Adrenal gland (tissue), 12 donors: ENCODE data around the gene AMFR. TPM values are rescaled to one million over a fixed set of nuclear protein-coding genes. Genes with fewer than 3 reads are reported as not detected.

Experiments used
- DNase-seq, 7 donors: peaks; one replicate each; pipeline ENCODE4 v3.0.0-alpha.2; 2019 to 2020
- H3K27ac ChIP-seq, 5 donors: fragments of 200-600 bp; sonication (generic) in 4 of 5; 1 replicate in 3 of 5; 2 replicates in 2 of 5; pipeline versions ENCODE4 v1.5.1 to v1.8.0; 2016 to 2020; ENCODE audit warnings: mild to moderate bottlenecking in 1 of 5
- H3K27me3 ChIP-seq: fragments of 200-600 bp; 2 replicates; pipeline ENCODE4 v1.8.0; 2021
- H3K36me3 ChIP-seq, 2 donors: fragments of 200-600 bp; replicated peaks in 1 of 2; 1 replicate in 1 of 2; 2 replicates in 1 of 2; pipeline versions ENCODE4 v1.5.1 to v1.8.0; 2018 to 2022
- H3K4me1 ChIP-seq, 2 donors: fragments of 200-600 bp; replicated peaks in 1 of 2; 1 replicate in 1 of 2; 2 replicates in 1 of 2; pipeline versions ENCODE4 v1.5.1 to v1.8.0; 2018 to 2021
- H3K4me3 ChIP-seq, 4 donors: fragments of 200-600 bp; sonication (generic) in 3 of 4; one replicate each; pipeline ENCODE4 v1.5.1; 2016 to 2018
- H3K9me3 ChIP-seq, 3 donors: fragments of 200-600 bp; sonication (generic) in 1 of 3; replicated peaks in 1 of 3; 1 replicate in 2 of 3; 2 replicates in 1 of 3; pipeline versions ENCODE4 v1.5.1 to v1.8.0; 2016 to 2021
- POLR2A ChIP-seq, 2 donors: fragments of 450-650 bp; IDR thresholded peaks; one replicate each; pipeline ENCODE4 v1.6.1; 2017; ENCODE audit warnings: antibody characterized with exemption in 2 of 2, mild to moderate bottlenecking in 2 of 2, moderate library complexity in 1 of 2
- WGBS, 4 donors: extraction: QIAGEN DNeasy Blood & Tissue Kit in 2 of 4; methylation state at CpG; one replicate each; pipeline versions ENCODE4 v1.1.5 to v1.1.7; 2013 to 2017; 5-methylcytosine and 5-hydroxymethylcytosine counted together
- intact Hi-C, 2 donors: fragments of 100-400 bp; cut with DNase I; formaldehyde crosslinking; loops; one replicate each; pipeline versions ENCODE4 v1.14.1 to v1.15.0; 2022 to 2023
- polyA plus RNA-seq, 3 donors: library from polyadenylated mRNA; stranded (reverse); fragments of 200-250 nt in 2 of 3; fragments of 350-450 nt in 1 of 3; fragmentation: Illumina TruSeq in 1 of 3; extraction: RNeasy Lipid Tissue Mini Kit (QIAGEN cat#74804) in 1 of 3; gene quantifications; one replicate each; pipeline ENCODE4 v1.2.3, GENCODE V29; 2013 to 2014
- total RNA-seq, 9 donors: library from RNA; depleted of rRNA in 4 of 9; stranded (reverse); fragments of >200 nt in 4 of 9; fragments of 120-200 nt in 1 of 9; fragmentation: NEBNext Ultra II Directional in 1 of 9; extraction: Animal tissue kit (Norgen Biotek cat#: 25700) in 1 of 9; gene quantifications; one replicate each; pipeline versions ENCODE4 v1.1.0 to v1.2.4, GENCODE V29; 2013 to 2023
- TF ChIP-seq, protein P1 (sequence below), 6 experiments: fragments of 450-650 bp in 4 of 6; fragments of 200-600 bp in 2 of 6; sonication (generic) in 1 of 6; IDR thresholded peaks; 1 replicate in 5 of 6; 2 replicates in 1 of 6; pipeline versions ENCODE4 v1.5.1 to v1.8.0; 2016 to 2021; ENCODE audit warnings: antibody characterized with exemption in 6 of 6, mild to moderate bottlenecking in 2 of 6, moderate library complexity in 1 of 6
- donor health status: healthy with polysubstance abuse.
- donor health status: Bipolar disorder and iron deficiency.
- donor health status: DM: yes; HTN: yes; CAD: no.
- donor health status: DM: no; HTN: no; CAD: no.
- donor health status: DM: no; HTN: no; CAD: no.
- donor health status: DM: yes; HTN: yes; CAD: no.

Gene AMFR
- total and polyA plus RNA-seq, 12 donors, result 40.3 to 346 (median 206) TPM

DNA sequence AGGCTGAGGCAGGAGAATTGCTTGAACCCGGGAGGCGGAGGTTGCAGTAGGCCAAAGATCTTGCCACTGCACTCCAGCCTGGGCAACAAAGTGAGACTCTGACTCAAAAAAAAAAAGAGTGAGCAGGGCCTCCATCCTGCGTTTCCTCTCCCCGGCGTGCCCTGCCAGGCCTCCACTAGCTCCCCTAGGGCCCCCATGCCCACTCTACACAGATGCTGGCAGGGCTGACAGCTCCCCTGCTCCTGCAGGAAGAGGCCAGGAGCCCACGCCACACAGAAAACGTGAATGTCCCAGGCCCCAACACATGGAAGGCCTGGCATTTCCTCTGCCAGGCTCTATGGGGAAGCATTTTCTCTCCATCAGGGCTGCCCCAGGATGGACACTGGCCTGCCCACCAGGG is 109.4 kb downstream of the AMFR start:
- intact Hi-C loops, result loop anchor here in 1 of 2 donors (5.0 kb wide), 1 partner anchor 374 kb away; no protein-coding TSS in a partner anchor

GRCh38 chr16:56314244-56314850 is 111.0 kb downstream of the AMFR start:
- intact Hi-C loops, result no loop called here
- H3K27ac ChIP-seq, result no peak overlapping the region
- peaks cover 0 to 5% of the 10 kb centered on the region in 2 donors for H3K4me1 ChIP-seq
- no peak overlapping the region for H3K4me3 ChIP-seq
- H3K36me3 ChIP-seq, result no peaks in the 10 kb centered on the region
- DNase-seq, result no peak
- no peaks in the 10 kb centered on the region for H3K9me3 ChIP-seq
- WGBS, 4 donors, result 75 to 82% (median 76%) methylated on average over 18 of the region's 18 CpGs
- TF ChIP-seq, protein P1, sequence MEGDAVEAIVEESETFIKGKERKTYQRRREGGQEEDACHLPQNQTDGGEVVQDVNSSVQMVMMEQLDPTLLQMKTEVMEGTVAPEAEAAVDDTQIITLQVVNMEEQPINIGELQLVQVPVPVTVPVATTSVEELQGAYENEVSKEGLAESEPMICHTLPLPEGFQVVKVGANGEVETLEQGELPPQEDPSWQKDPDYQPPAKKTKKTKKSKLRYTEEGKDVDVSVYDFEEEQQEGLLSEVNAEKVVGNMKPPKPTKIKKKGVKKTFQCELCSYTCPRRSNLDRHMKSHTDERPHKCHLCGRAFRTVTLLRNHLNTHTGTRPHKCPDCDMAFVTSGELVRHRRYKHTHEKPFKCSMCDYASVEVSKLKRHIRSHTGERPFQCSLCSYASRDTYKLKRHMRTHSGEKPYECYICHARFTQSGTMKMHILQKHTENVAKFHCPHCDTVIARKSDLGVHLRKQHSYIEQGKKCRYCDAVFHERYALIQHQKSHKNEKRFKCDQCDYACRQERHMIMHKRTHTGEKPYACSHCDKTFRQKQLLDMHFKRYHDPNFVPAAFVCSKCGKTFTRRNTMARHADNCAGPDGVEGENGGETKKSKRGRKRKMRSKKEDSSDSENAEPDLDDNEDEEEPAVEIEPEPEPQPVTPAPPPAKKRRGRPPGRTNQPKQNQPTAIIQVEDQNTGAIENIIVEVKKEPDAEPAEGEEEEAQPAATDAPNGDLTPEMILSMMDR (IDR thresholded peaks at IDR 0.05), result no peak
- TF ChIP-seq POLR2A (IDR thresholded peaks at IDR 0.05), result no peak
- H3K27me3 ChIP-seq, result no peaks in the 10 kb centered on the region

More for the DNA sequence above, 109.4 kb downstream of the AMFR start:
- Histone ChIP-seq H3K4me3 (no peak overlapping the region), H3K27me3 (no peaks in the 10 kb centered on the region), H3K27ac (no peak overlapping the region), H3K4me1 (peaks cover 0 to 5% of the 10 kb centered on the region in 2 donors), H3K9me3 (no peaks in the 10 kb centered on the region), H3K36me3 (no peaks in the 10 kb centered on the region)
- DNase-seq, result no peak
- WGBS, 4 donors, result 86 to 94% (median 91%) methylated on average over 5 to 7 of the region's 7 CpGs
- no peak for TF ChIP-seq POLR2A (IDR thresholded peaks at IDR 0.05)
- TF ChIP-seq, protein P1 (IDR thresholded peaks at IDR 0.05), result no peak

- H3K4me3 ChIP-seq, result no peak overlapping the region
- H3K36me3 ChIP-seq, result no peaks in the 10 kb centered on the region
- no peaks in the 10 kb centered on the region for H3K27me3 ChIP-seq
- H3K27ac ChIP-seq, result no peak overlapping the region
- H3K9me3 ChIP-seq, result no peaks in the 10 kb centered on the region
- WGBS, 4 donors, result 92 to 95% (median 94%) methylated on average over 5 to 7 of the region's 7 CpGs
- DNase-seq, result no peak
- intact Hi-C loops, result no loop called here
- H3K4me1 ChIP-seq, result no peaks in the 10 kb centered on the region
- TF ChIP-seq, protein P1 (IDR thresholded peaks at IDR 0.05), result no peak
- TF ChIP-seq POLR2A (IDR thresholded peaks at IDR 0.05), result no peak
Measured at GRCh38 chr16:56312556-56312955, 112.8 kb downstream of the AMFR start.

DNA sequence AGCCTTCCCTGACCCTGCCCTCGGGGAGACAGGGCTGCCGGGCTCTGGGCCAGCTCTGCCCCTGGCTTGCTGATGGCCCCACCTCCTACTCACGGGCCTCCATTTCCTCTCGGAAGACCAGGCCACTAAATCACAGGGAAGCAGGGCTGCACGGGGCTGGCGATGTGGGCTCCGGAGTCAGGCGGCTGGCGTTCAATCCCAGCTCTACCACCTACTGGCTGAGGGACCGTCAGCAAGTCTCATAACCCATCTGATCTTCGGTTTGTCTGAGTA is 113.4 kb downstream of the AMFR start:
- no peaks in the 10 kb centered on the region for H3K9me3 ChIP-seq
- H3K4me3 ChIP-seq, result no peak overlapping the region
- 64 to 100% (median 80%) methylated on average over 3 to 11 of the region's 11 CpGs for WGBS, 4 donors
- TF ChIP-seq, protein P1 (IDR thresholded peaks at IDR 0.05), result no peak
- no peak for TF ChIP-seq POLR2A (IDR thresholded peaks at IDR 0.05)
- no peaks in the 10 kb centered on the region for H3K4me1 ChIP-seq
- no peaks in the 10 kb centered on the region for H3K27me3 ChIP-seq
- intact Hi-C loops, result no loop called here
- no peak for DNase-seq
- H3K36me3 ChIP-seq, result no peaks in the 10 kb centered on the region
- H3K27ac ChIP-seq, result no peak overlapping the region

Other genes with a start within 250 kb of the AMFR start
- gene GNAO1, start 234.1 kb downstream of the AMFR start, total RNA-seq, result 10 to 100 TPM in 2 of 9 donors, 1 to 10 TPM in 7; 1.8 to 15.7 (median 4.1) TPM
- gene GNAO1, start 234.1 kb downstream of the AMFR start, polyA plus RNA-seq, result 10 to 100 TPM in 2 of 3 donors, 1 to 10 TPM in 1; 3.9 to 36.6 (median 13.5) TPM
- 100 to 1,000 TPM in 5 of 9 donors, 10 to 100 TPM in 4; 20.1 to 113 (median 107) TPM for gene NUDT21, start 25.8 kb upstream of the AMFR start, total RNA-seq
- gene NUDT21, start 25.8 kb upstream of the AMFR start, polyA plus RNA-seq, result 10 to 100 TPM; 20.9 to 81.3 (median 32.4) TPM
- 100 to 1,000 TPM in 3 of 9 donors, 10 to 100 TPM in 6; 28.1 to 183 (median 54.9) TPM for gene OGFOD1, start 26.0 kb upstream of the AMFR start, total RNA-seq
- 100 to 1,000 TPM in 1 of 3 donors, 10 to 100 TPM in 1, 1 to 10 TPM in 1; 9.2 to 132 (median 11.5) TPM for gene OGFOD1, start 26.0 kb upstream of the AMFR start, polyA plus RNA-seq
- 100 to 1,000 TPM; 115 to 329 (median 167) TPM for gene BBS2, start 94.5 kb upstream of the AMFR start, total RNA-seq
- gene BBS2, start 94.5 kb upstream of the AMFR start, polyA plus RNA-seq, result 100 to 1,000 TPM; 156 to 357 (median 324) TPM
- not detected for gene MT4, start 139.5 kb upstream of the AMFR start, total RNA-seq
- gene MT4, start 139.5 kb upstream of the AMFR start, polyA plus RNA-seq, result not detected
- gene MT3, start 164.0 kb upstream of the AMFR start, total RNA-seq, result 100 to 1,000 TPM in 2 of 9 donors, 10 to 100 TPM in 6, 1 to 10 TPM in 1; 5.5 to 138 (median 40.6) TPM
- 100 to 1,000 TPM in 2 of 3 donors, 10 to 100 TPM in 1; 54.2 to 354 (median 169) TPM for gene MT3, start 164.0 kb upstream of the AMFR start, polyA plus RNA-seq
- gene MT2A, start 183.0 kb upstream of the AMFR start, total RNA-seq, result 1,000 to 10,000 TPM in 3 of 9 donors, 100 to 1,000 TPM in 5, 10 to 100 TPM in 1; 43.8 to 6,828 (median 396) TPM
- gene MT2A, start 183.0 kb upstream of the AMFR start, polyA plus RNA-seq, result 1,000 to 10,000 TPM in 1 of 3 donors, 100 to 1,000 TPM in 2; 442 to 2,904 (median 888) TPM
- 1,000 to 10,000 TPM in 1 of 9 donors, 100 to 1,000 TPM in 8; 105 to 1,395 (median 311) TPM for gene MT1E, start 200.2 kb upstream of the AMFR start, total RNA-seq
- 1,000 to 10,000 TPM in 1 of 3 donors, 100 to 1,000 TPM in 2; 452 to 1,382 (median 541) TPM for gene MT1E, start 200.2 kb upstream of the AMFR start, polyA plus RNA-seq
- gene MT1M, start 207.1 kb upstream of the AMFR start, total RNA-seq, result 10 to 100 TPM in 4 of 9 donors, 1 to 10 TPM in 4, under 1 TPM in 1; 0.44 to 14.4 (median 10.0) TPM
- 10 to 100 TPM in 1 of 3 donors, 1 to 10 TPM in 2; 6.0 to 50.3 (median 8.0) TPM for gene MT1M, start 207.1 kb upstream of the AMFR start, polyA plus RNA-seq
- gene MT1A, start 213.1 kb upstream of the AMFR start, total RNA-seq, result 100 to 1,000 TPM in 1 of 9 donors, 10 to 100 TPM in 4, 1 to 10 TPM in 3, not detected in 1; 6.9 to 107 (median 15.9) TPM
- gene MT1A, start 213.1 kb upstream of the AMFR start, polyA plus RNA-seq, result 100 to 1,000 TPM in 2 of 3 donors, 10 to 100 TPM in 1; 16.5 to 273 (median 100) TPM
- not detected for gene MT1B, start 226.3 kb upstream of the AMFR start, total RNA-seq
- gene MT1B, start 226.3 kb upstream of the AMFR start, polyA plus RNA-seq, result not detected
- 100 to 1,000 TPM in 1 of 9 donors, 10 to 100 TPM in 8; 10.8 to 204 (median 37.4) TPM for gene MT1F, start 232.4 kb upstream of the AMFR start, total RNA-seq
- 100 to 1,000 TPM in 1 of 3 donors, 10 to 100 TPM in 2; 46.1 to 107 (median 73.6) TPM for gene MT1F, start 232.4 kb upstream of the AMFR start, polyA plus RNA-seq
- 100 to 1,000 TPM in 1 of 9 donors, 10 to 100 TPM in 4, 1 to 10 TPM in 3, not detected in 1; 3.7 to 146 (median 11.5) TPM for gene MT1G, start 242.5 kb upstream of the AMFR start, total RNA-seq
- gene MT1G, start 242.5 kb upstream of the AMFR start, polyA plus RNA-seq, result 10 to 100 TPM; 26.1 to 87.2 (median 26.4) TPM
- gene MT1H, start 244.3 kb upstream of the AMFR start, total RNA-seq, result under 1 TPM in 1 of 9 donors, not detected in 8; 0.54 TPM
- under 1 TPM in 1 of 3 donors, not detected in 2; 0.98 TPM for gene MT1H, start 244.3 kb upstream of the AMFR start, polyA plus RNA-seq